H1 (cell line): ENCODE data around the gene OGN. TPM values are rescaled to one million over a fixed set of nuclear protein-coding genes. Genes with fewer than 3 reads are reported as not detected.

ENCODE experiments used
- EP300 ChIP-seq, 2 experiments: IDR thresholded peaks; 1 replicate in 1 of 2; 2 replicates in 1 of 2; pipeline ENCODE4 v1.6.1; 2011 to 2012; ENCODE audit warnings: low read depth in 2 of 2, low read length in 2 of 2, mild to moderate bottlenecking in 2 of 2, borderline replicate concordance in 1 of 2, inconsistent platforms in 1 of 2, moderate library complexity in 1 of 2
- HDAC6 ChIP-seq: IDR thresholded peaks from one replicate; pipeline ENCODE4 v1.7.1; 2012; ENCODE audit warnings: low read depth, mild to moderate bottlenecking, inconsistent platforms, low read length, moderate library complexity
- KDM4A ChIP-seq: IDR thresholded peaks from one replicate; pipeline ENCODE4 v1.7.1; 2012; ENCODE audit warnings: low read depth, mild to moderate bottlenecking, moderate library complexity, low read length, inconsistent platforms; ENCODE audit not compliant: severe bottlenecking
- SRF ChIP-seq: IDR thresholded peaks from 2 replicates; pipeline ENCODE4 v1.6.1; 2011; ENCODE audit warnings: mild to moderate bottlenecking, low read depth, low read length, moderate library complexity
- TAF7 ChIP-seq: optimal IDR thresholded peaks from 2 replicates; pipeline ENCODE3; 2011; ENCODE audit warnings: low read depth, mild to moderate bottlenecking, inconsistent platforms, low read length, moderate library complexity, borderline replicate concordance
- polyA plus RNA-seq, 7 experiments: library from polyadenylated mRNA; depleted of rRNA in 3 of 7; stranded (reverse) in 5 of 7; unstranded in 2 of 7; fragments of >200 nt in 5 of 7; fragments of 200-250 nt in 2 of 7; gene quantifications; 1 replicate in 5 of 7; 2 replicates in 1 of 7; 4 replicates in 1 of 7; pipeline versions ENCODE4 v1.2.1 to v1.2.3, GENCODE V29; 2011 to 2013; ENCODE audit warnings: missing spikeins in 2 of 7, mixed read lengths in 2 of 7
- total RNA-seq: library from RNA; stranded (reverse); fragmentation: NEBNext Ultra II Directional; extraction: Animal tissue kit (Norgen Biotek cat#: 25700); gene quantifications from 2 replicates; pipeline ENCODE4 v1.2.1, GENCODE V29; 2021

The OGN gene
- total and polyA plus RNA-seq, 2 of the 8 experiments (the other 6 are each of a cell fraction or from before 2014, with no cell fraction given) = not detected

GRCh38 chr9:92402826-92403745 is 1.3 kb downstream of the OGN start (continued):
- no peak for TF ChIP-seq SRF
- no peak for TF ChIP-seq TAF7
- no peak for TF ChIP-seq EP300 (IDR thresholded peaks at IDR 0.05; ENCODE audit: borderline replicate concordance in 1 of 2, low read depth in 2 of 2, low read length in 2 of 2)
- TF ChIP-seq HDAC6 = no peak
- no peak for TF ChIP-seq KDM4A
